ENCODE data around the gene TTC24. TPM values are rescaled to one million over a fixed set of nuclear protein-coding genes. Genes with fewer than 3 reads are reported as not detected.

Gene TTC24
- total RNA-seq, 1 experiment from 2014 or later: not detected

Other genes starting within 250 kb of the TTC24 start
- gene CCT3, start 241.4 kb upstream of the TTC24 start, total RNA-seq (2014; rRNA removed; shearing (Covaris generic)): 389 and 419 TPM in 2 replicates
- gene TSACC, start 241.2 kb upstream of the TTC24 start, total RNA-seq (2014; rRNA removed; shearing (Covaris generic)): 0.15 and 0.37 TPM in 2 replicates
- gene RHBG, start 210.5 kb upstream of the TTC24 start, total RNA-seq (2014; rRNA removed; shearing (Covaris generic)): not detected in 2 replicates
- gene MEF2D, start 78.9 kb upstream of the TTC24 start, total RNA-seq (2014; rRNA removed; shearing (Covaris generic)): 17.8 and 27.4 TPM in 2 replicates
- 55.3 and 61.7 TPM in 2 replicates for gene IQGAP3, start 7.2 kb upstream of the TTC24 start, total RNA-seq (2014; rRNA removed; shearing (Covaris generic))
- gene NAXE, start 12.1 kb downstream of the TTC24 start, total RNA-seq (2014; rRNA removed; shearing (Covaris generic)): 206 and 220 TPM in 2 replicates
- gene GPATCH4, start 21.8 kb downstream of the TTC24 start, total RNA-seq (2014; rRNA removed; shearing (Covaris generic)): 19.4 and 28.8 TPM in 2 replicates
- gene HAPLN2, start 39.7 kb downstream of the TTC24 start, total RNA-seq (2014; rRNA removed; shearing (Covaris generic)): 0.10 TPM in 1 of 2 replicates, not detected in the other
- not detected in 2 replicates for gene BCAN, start 62.4 kb downstream of the TTC24 start, total RNA-seq (2014; rRNA removed; shearing (Covaris generic))
- gene NES, start 97.7 kb downstream of the TTC24 start, total RNA-seq (2014; rRNA removed; shearing (Covaris generic)): 0.31 and 0.44 TPM in 2 replicates
- 289 and 312 TPM in 2 replicates for gene CRABP2, start 125.9 kb downstream of the TTC24 start, total RNA-seq (2014; rRNA removed; shearing (Covaris generic))
- gene METTL25B, start 148.7 kb downstream of the TTC24 start, total RNA-seq (2014; rRNA removed; shearing (Covaris generic)): 30.0 and 30.3 TPM in 2 replicates
- 30.8 and 33.2 TPM in 2 replicates for gene ISG20L2, start 149.0 kb downstream of the TTC24 start, total RNA-seq (2014; rRNA removed; shearing (Covaris generic))
- gene MRPL24, start 161.4 kb downstream of the TTC24 start, total RNA-seq (2014; rRNA removed; shearing (Covaris generic)): 111 and 115 TPM in 2 replicates
- 490 and 566 TPM in 2 replicates for gene HDGF, start 172.0 kb downstream of the TTC24 start, total RNA-seq (2014; rRNA removed; shearing (Covaris generic))
- gene PRCC, start 187.8 kb downstream of the TTC24 start, total RNA-seq (2014; rRNA removed; shearing (Covaris generic)): 61.1 and 61.2 TPM in 2 replicates
- 5.4 and 11.3 TPM in 2 replicates for gene SH2D2A, start 237.1 kb downstream of the TTC24 start, total RNA-seq (2014; rRNA removed; shearing (Covaris generic))